Spleen (tissue), 11 donors: ENCODE measurements around the gene CCDC15. TPM values are rescaled to one million over a fixed set of nuclear protein-coding genes. Genes with fewer than 3 reads are reported as not detected.

Experiments used
- DNase-seq: peaks from one replicate; pipeline ENCODE4 v3.0.0-alpha.2; 2020
- H3K27ac ChIP-seq, 8 donors: fragments of 200-600 bp; sonication (generic) in 7 of 8; 1 replicate in 4 of 8; 2 replicates in 4 of 8; pipeline versions ENCODE4 v1.5.0 to v1.8.0; 2016 to 2021; ENCODE audit warnings: inconsistent platforms in 4 of 8, mild to moderate bottlenecking in 4 of 8, moderate library complexity in 1 of 8
- H3K27me3 ChIP-seq, 7 donors: fragments of 200-600 bp; sonication (generic) in 6 of 7; replicated peaks in 1 of 7; 1 replicate in 4 of 7; 2 replicates in 3 of 7; pipeline versions ENCODE4 v1.5.0 to v1.8.0; 2016 to 2021; ENCODE audit warnings: inconsistent platforms in 3 of 7, mild to moderate bottlenecking in 1 of 7
- H3K36me3 ChIP-seq, 6 donors: fragments of 200-600 bp; sonication (generic) in 5 of 6; 1 replicate in 4 of 6; 2 replicates in 2 of 6; pipeline versions ENCODE4 v1.5.0 to v1.8.0; 2016 to 2021; ENCODE audit warnings: inconsistent platforms in 2 of 6
- H3K4me1 ChIP-seq, 6 donors: fragments of 200-600 bp; sonication (generic) in 5 of 6; 1 replicate in 3 of 6; 2 replicates in 3 of 6; pipeline versions ENCODE4 v1.5.0 to v1.8.0; 2016 to 2021; ENCODE audit warnings: inconsistent platforms in 3 of 6
- H3K4me3 ChIP-seq, 8 donors: fragments of 200-600 bp; sonication (generic) in 7 of 8; 1 replicate in 4 of 8; 2 replicates in 4 of 8; pipeline versions ENCODE4 v1.5.0 to v1.8.0; 2016 to 2021; ENCODE audit warnings: inconsistent platforms in 4 of 8, mild to moderate bottlenecking in 4 of 8, moderate library complexity in 2 of 8
- H3K9me3 ChIP-seq, 8 donors: fragments of 200-600 bp; sonication (generic) in 7 of 8; 1 replicate in 4 of 8; 2 replicates in 4 of 8; pipeline versions ENCODE4 v1.5.0 to v1.8.0; 2016 to 2021; ENCODE audit warnings: inconsistent platforms in 4 of 8
- POLR2A ChIP-seq, 3 donors: fragments of 450-650 bp; IDR thresholded peaks; one replicate each; pipeline ENCODE4 v1.5.1; 2017; ENCODE audit warnings: antibody characterized with exemption in 3 of 3, mild to moderate bottlenecking in 1 of 3
- POLR2AphosphoS5 ChIP-seq, 3 donors: sonication (generic); formaldehyde crosslinking; IDR thresholded peaks; one replicate each; pipeline ENCODE4 v1.5.1; 2017; ENCODE audit warnings: antibody characterized with exemption in 3 of 3
- WGBS, 5 donors: extraction: QIAGEN DNeasy Blood & Tissue Kit in 3 of 5; methylation state at CpG; one replicate each; pipeline versions ENCODE4 v1.1.5 to v1.1.7; 2013 to 2018; 5-methylcytosine and 5-hydroxymethylcytosine counted together
- intact Hi-C: fragments of 100-400 bp; cut with DNase I; formaldehyde crosslinking; loops from one replicate; pipeline ENCODE4 v1.15.0; 2023; ENCODE audit warnings: low total_unique reads
- polyA plus RNA-seq, 3 donors: library from polyadenylated mRNA; stranded (reverse); fragments of 200-250 nt; gene quantifications; one replicate each; pipeline ENCODE4 v1.2.1, GENCODE V29; 2013
- total RNA-seq, 7 donors: library from RNA; depleted of rRNA in 3 of 7; stranded (reverse); fragments of >200 nt in 3 of 7; fragmentation: NEBNext Ultra II Directional in 4 of 7; extraction: Animal tissue kit (Norgen Biotek cat#: 25700) in 4 of 7; gene quantifications; one replicate each; pipeline versions ENCODE4 v1.1.0 to v1.2.1, GENCODE V29; 2016 to 2021
- TF ChIP-seq, protein P1 (sequence below), 11 experiments: fragments of 200-600 bp in 7 of 11; fragments of 450-650 bp in 4 of 11; sonication (generic) in 4 of 11; IDR thresholded peaks in 8 of 11; conservative IDR thresholded peaks in 3 of 11; 1 replicate in 7 of 11; 2 replicates in 4 of 11; pipeline versions ENCODE4 v1.4.0 to v1.8.0; 2016 to 2021; ENCODE audit warnings: antibody characterized with exemption in 11 of 11, inconsistent platforms in 4 of 11, mild to moderate bottlenecking in 1 of 11
- donor health status: healthy with polysubstance abuse.
- donor health status: DM: no; HTN: no; CAD: no; lungs with moderate emphysema.
- donor health status: DM: no; HTN: no; CAD: no.
- donor health status: Bipolar disorder and iron deficiency.
- donor health status: healthy.
- donor health status: DM: no; HTN: no; CAD: no.
- donor health status: DM: yes; HTN: yes; CAD: no.

The CCDC15 gene
- total and polyA plus RNA-seq, 10 donors, result 0.61 to 3.6 (median 2.2) TPM

DNA sequence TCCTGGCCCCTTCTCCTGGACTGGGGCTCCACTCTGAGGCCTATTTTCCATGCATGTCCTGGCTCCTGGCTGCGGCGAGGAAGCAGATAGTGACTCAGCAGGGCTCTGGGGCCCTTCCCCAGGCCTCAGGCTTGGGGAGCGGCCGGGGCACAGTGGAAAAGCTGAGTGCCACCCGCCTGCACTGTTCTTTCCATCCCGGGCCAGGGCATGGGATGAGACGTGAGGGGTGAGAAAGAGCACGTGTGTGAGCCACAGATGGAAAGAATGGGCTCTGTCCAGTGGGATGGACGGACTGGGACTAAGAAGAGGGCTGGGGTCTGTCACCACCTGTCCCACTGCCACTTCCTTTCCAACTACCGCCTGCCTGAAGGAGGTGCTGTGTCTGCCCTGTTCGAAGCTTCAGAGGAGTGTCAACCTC lies 121.9 kb downstream of the CCDC15 start:
- H3K4me3 ChIP-seq, result no peak overlapping the region
- peaks cover 16 to 66% (median 46%) of the 10 kb centered on the region in 6 donors for H3K4me1 ChIP-seq
- H3K27me3 ChIP-seq, result no peaks in the 10 kb centered on the region
- peak overlapping the region in 5 of 8 donors; percentile 49 to 65 (median 61) for H3K27ac ChIP-seq
- TF ChIP-seq, protein P1, sequence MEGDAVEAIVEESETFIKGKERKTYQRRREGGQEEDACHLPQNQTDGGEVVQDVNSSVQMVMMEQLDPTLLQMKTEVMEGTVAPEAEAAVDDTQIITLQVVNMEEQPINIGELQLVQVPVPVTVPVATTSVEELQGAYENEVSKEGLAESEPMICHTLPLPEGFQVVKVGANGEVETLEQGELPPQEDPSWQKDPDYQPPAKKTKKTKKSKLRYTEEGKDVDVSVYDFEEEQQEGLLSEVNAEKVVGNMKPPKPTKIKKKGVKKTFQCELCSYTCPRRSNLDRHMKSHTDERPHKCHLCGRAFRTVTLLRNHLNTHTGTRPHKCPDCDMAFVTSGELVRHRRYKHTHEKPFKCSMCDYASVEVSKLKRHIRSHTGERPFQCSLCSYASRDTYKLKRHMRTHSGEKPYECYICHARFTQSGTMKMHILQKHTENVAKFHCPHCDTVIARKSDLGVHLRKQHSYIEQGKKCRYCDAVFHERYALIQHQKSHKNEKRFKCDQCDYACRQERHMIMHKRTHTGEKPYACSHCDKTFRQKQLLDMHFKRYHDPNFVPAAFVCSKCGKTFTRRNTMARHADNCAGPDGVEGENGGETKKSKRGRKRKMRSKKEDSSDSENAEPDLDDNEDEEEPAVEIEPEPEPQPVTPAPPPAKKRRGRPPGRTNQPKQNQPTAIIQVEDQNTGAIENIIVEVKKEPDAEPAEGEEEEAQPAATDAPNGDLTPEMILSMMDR (IDR thresholded peaks at IDR 0.05 in 8 of 11, conservative IDR thresholded peaks at IDR 0.05 in 3 of 11), result no peak
- TF ChIP-seq POLR2AphosphoS5 (IDR thresholded peaks at IDR 0.05), result no peak
- H3K9me3 ChIP-seq, result no peaks in the 10 kb centered on the region
- DNase-seq, result no peak
- peaks cover 0 to 31% (median 0%) of the 10 kb centered on the region in 6 donors for H3K36me3 ChIP-seq
- intact Hi-C loops, result no loop called here
- WGBS, 5 donors, result 76 to 85% (median 82%) methylated on average over 11 of the region's 11 CpGs

DNA sequence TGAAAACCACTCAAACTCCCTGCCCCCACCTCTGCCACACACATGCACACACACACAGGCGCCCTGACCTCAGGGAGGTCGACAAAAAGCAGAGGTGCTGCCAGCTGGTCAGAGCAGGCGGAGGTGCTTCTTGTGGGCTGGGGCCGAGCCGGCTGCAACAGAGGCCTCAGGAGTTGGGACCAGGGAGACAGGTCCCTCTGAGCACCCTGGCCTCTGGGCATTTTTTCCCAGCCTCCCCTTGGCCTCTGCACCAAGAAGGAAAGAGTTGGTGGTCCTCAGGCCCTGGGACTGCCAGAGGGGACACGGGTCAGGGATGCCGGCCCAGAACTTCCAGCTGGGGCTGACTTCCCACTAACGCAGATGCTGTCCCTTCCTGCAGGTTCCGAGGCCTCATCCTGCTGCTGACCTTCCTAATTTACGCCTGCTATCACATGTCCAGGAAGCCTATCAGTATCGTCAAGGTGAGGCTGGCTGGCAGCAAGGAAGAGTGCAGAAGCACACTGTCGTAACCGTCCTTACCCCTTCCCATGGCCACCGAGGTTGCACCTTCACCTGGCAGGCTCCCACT lies 122.5 kb downstream of the CCDC15 start:
- Histone ChIP-seq H3K9me3 (no peaks in the 10 kb centered on the region), H3K36me3 (peaks cover 0 to 36% (median 0%) of the 10 kb centered on the region in 6 donors), H3K27ac (peak overlapping the region in 5 of 8 donors; percentile 49 to 65 (median 61)), H3K4me1 (peaks cover 11 to 60% (median 40%) of the 10 kb centered on the region in 6 donors), H3K27me3 (no peaks in the 10 kb centered on the region), H3K4me3 (no peak overlapping the region)
- TF ChIP-seq POLR2A (IDR thresholded peaks at IDR 0.05) (no peak), POLR2AphosphoS5 (IDR thresholded peaks at IDR 0.05) (peak; percentile 34 to 72 (median 67))
- TF ChIP-seq, protein P1 (IDR thresholded peaks at IDR 0.05 in 8 of 11, conservative IDR thresholded peaks at IDR 0.05 in 3 of 11), result no peak
- no peak for DNase-seq
- WGBS, 5 donors, result 55 to 84% (median 72%) methylated on average over 11 to 14 of the region's 14 CpGs
- intact Hi-C loops, result no loop called here

DNA sequence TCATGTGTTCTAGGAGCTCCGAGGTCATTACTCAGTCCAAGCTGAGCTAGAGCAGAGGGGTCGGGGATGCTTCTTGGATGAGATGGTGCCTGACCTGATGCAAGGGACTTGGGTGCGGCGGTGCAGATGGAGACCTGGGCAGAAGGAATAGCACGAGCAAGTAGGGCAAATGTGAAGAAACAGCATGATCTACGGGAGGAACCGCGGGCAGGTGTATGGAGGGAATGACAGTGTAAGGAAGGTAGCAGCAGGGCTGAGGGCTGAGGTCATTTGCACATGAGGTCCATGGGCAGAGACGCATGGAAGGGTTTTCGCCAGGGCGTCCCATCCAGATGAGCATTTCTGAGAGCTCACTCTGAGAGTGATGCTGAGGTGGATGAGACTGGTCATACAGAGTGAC lies 124.0 kb downstream of the CCDC15 start:
- 90 to 97% (median 96%) methylated on average over 11 of the region's 11 CpGs for WGBS, 5 donors
- Histone ChIP-seq H3K4me3 (no peak overlapping the region), H3K9me3 (no peaks in the 10 kb centered on the region), H3K4me1 (peaks cover 5 to 53% (median 25%) of the 10 kb centered on the region in 6 donors), H3K27me3 (no peaks in the 10 kb centered on the region), H3K36me3 (peaks cover 0 to 52% (median 0%) of the 10 kb centered on the region in 6 donors), H3K27ac (no peak overlapping the region)
- intact Hi-C loops, result no loop called here
- TF ChIP-seq POLR2A (IDR thresholded peaks at IDR 0.05) (no peak), POLR2AphosphoS5 (IDR thresholded peaks at IDR 0.05) (no peak)
- TF ChIP-seq, protein P1 (IDR thresholded peaks at IDR 0.05 in 8 of 11, conservative IDR thresholded peaks at IDR 0.05 in 3 of 11), result no peak
- no peak for DNase-seq

DNA sequence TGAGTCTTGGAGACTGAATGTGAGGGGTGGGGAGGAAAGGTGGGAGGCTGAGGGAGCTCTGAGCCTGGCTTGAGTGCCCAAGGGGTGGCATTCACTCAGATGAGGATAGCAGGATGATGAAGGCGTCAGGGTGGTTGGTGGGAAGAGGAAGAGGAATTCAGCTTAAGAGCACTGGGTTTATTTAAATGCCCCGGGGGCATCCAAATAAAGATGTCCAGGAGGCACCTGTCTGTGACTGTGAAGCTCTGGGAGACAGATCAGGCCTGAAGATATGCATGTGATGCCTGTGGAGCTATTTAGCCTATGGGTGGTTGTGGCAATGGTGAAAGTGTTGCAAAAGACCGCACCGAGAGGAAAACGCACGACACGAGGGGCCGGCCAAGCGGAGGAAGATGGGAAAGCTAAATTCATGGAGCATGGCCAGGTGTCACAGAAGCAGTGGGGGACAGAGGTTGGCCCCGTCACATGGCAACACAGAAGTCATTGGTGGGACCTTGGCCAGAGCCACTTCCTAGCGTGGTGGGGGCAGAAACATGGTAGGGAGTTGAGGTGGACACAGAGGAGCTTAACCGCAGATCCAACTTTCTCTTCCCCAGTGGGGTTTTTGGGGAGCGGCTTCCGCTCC lies 124.6 kb downstream of the CCDC15 start:
- H3K4me1 ChIP-seq, result peaks cover 2 to 53% (median 19%) of the 10 kb centered on the region in 6 donors
- no peaks in the 10 kb centered on the region for H3K9me3 ChIP-seq
- peaks cover 0 to 58% (median 0%) of the 10 kb centered on the region in 6 donors for H3K36me3 ChIP-seq
- WGBS, 5 donors, result 87 to 92% (median 90%) methylated on average over 14 of the region's 14 CpGs
- no peak overlapping the region for H3K27ac ChIP-seq
- no peaks in the 10 kb centered on the region for H3K27me3 ChIP-seq
- TF ChIP-seq POLR2A (IDR thresholded peaks at IDR 0.05) (no peak), POLR2AphosphoS5 (IDR thresholded peaks at IDR 0.05) (no peak)
- TF ChIP-seq, protein P1 (IDR thresholded peaks at IDR 0.05 in 8 of 11, conservative IDR thresholded peaks at IDR 0.05 in 3 of 11), result no peak
- no peak overlapping the region for H3K4me3 ChIP-seq
- no peak for DNase-seq
- intact Hi-C loops, result no loop called here
